ENCODE results near the gene MC5R. TPM values are rescaled to one million over a fixed set of nuclear protein-coding genes. Genes with fewer than 3 reads are reported as not detected.

The MC5R gene
- total RNA-seq, 1 donor from 2014 or later = 0.74 TPM

DNA sequence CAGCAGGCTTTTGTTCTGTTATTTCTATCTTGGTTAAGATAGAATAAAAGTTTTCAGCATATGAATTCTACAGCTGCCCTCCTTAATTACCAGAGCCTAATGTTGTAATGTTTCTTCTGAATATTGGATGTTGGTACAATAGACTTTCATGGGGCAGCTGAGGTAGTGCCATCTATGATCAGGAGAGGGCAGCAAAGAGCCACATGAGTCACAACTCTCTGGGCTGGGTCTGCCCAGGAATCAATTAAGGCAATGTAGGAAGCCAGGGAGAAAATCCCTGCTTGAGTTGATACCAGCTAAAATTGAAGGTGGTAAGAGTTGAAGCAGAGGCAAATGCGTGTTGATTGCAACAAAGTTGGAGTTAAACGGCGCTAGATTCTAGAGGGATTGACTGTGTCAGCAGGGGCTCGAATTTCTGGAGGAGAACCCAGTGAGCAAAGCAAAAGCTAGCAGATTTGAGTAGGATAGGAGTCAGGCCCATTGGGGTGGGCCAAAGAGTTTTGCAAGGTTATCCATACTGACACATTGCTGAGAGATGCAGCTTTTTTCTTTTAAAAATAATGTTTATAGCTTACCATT, 10.6 kb upstream of the MC5R start:
- Histone ChIP-seq H3K4me3 (no peak overlapping the region), H3K27ac (no peak overlapping the region), H3K27me3 (no peaks in the 10 kb centered on the region), H3K36me3 (no peaks in the 10 kb centered on the region), H3K9me3 (no peaks in the 10 kb centered on the region), H3K4me1 (no peaks in the 10 kb centered on the region)
- peak in 1 of 2 donors; percentile 13 for DNase-seq (ENCODE audit: extremely low spot score in 2 of 2)
- intact Hi-C loops (cut with DNase I) = no loop called here
- TF ChIP-seq POLR2AphosphoS5 (IDR thresholded peaks at IDR 0.05; ENCODE audit: insufficient read depth in 1 of 2, low read depth in 1 of 2) (no peak), POLR2A (IDR thresholded peaks at IDR 0.05) (no peak)
- TF ChIP-seq, protein P1, sequence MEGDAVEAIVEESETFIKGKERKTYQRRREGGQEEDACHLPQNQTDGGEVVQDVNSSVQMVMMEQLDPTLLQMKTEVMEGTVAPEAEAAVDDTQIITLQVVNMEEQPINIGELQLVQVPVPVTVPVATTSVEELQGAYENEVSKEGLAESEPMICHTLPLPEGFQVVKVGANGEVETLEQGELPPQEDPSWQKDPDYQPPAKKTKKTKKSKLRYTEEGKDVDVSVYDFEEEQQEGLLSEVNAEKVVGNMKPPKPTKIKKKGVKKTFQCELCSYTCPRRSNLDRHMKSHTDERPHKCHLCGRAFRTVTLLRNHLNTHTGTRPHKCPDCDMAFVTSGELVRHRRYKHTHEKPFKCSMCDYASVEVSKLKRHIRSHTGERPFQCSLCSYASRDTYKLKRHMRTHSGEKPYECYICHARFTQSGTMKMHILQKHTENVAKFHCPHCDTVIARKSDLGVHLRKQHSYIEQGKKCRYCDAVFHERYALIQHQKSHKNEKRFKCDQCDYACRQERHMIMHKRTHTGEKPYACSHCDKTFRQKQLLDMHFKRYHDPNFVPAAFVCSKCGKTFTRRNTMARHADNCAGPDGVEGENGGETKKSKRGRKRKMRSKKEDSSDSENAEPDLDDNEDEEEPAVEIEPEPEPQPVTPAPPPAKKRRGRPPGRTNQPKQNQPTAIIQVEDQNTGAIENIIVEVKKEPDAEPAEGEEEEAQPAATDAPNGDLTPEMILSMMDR (IDR thresholded peaks at IDR 0.05) = peak; percentile 26 to 73 (median 67)

DNA sequence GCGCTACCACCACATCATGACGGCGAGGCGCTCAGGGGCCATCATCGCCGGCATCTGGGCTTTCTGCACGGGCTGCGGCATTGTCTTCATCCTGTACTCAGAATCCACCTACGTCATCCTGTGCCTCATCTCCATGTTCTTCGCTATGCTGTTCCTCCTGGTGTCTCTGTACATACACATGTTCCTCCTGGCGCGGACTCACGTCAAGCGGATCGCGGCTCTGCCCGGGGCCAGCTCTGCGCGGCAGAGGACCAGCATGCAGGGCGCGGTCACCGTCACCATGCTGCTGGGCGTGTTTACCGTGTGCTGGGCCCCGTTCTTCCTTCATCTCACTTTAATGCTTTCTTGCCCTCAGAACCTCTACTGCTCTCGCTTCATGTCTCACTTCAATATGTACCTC, 2.3 kb downstream of the MC5R start:
- no peak for DNase-seq (ENCODE audit: extremely low spot score in 2 of 2)
- TF ChIP-seq POLR2A (IDR thresholded peaks at IDR 0.05) = no peak
- TF ChIP-seq POLR2AphosphoS5 (IDR thresholded peaks at IDR 0.05; ENCODE audit: insufficient read depth in 1 of 2, low read depth in 1 of 2) = no peak
- TF ChIP-seq, protein P1 (IDR thresholded peaks at IDR 0.05) = no peak
- Histone ChIP-seq H3K4me1 (no peaks in the 10 kb centered on the region), H3K27me3 (no peaks in the 10 kb centered on the region), H3K9me3 (no peaks in the 10 kb centered on the region), H3K36me3 (no peaks in the 10 kb centered on the region), H3K4me3 (no peak overlapping the region), H3K27ac (no peak overlapping the region)
- intact Hi-C loops (cut with DNase I) = no loop called here

DNA sequence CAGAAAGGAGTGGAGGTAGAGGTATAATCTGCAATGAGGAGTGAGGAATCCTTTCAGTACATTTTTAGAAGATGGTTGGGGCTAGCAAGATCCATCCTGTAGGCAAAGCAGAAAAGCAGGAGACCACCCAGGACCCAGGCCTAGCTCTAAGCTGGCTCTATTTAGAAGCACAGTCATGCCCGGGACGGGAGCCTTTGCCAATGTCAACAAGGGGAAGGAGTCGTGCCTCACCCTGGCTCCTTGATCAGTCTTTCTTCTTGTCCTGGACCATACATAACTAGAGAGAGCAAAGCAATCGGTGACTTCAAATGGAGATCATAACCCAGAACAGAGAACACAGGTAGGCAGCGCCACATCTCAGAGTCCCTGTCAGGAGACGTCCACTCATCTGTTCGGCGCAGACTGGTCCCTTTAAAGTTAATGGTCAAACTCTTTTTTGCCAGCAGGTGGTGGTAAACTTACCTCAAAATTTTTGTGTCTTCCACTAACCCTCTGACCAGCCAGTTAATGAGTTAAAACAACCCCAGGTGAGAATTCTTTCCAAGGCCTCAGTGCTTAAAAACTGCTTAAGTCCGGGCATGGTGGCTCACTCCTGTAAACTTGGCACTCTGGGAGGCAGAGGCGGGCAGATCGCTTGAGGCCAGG, 8.0 kb downstream of the MC5R start:
- H3K27ac ChIP-seq = no peak overlapping the region
- no peak overlapping the region for H3K4me3 ChIP-seq
- no peak for DNase-seq (ENCODE audit: extremely low spot score in 2 of 2)
- no peaks in the 10 kb centered on the region for H3K27me3 ChIP-seq
- TF ChIP-seq, protein P1 (IDR thresholded peaks at IDR 0.05) = no peak
- TF ChIP-seq POLR2A (IDR thresholded peaks at IDR 0.05) (no peak), POLR2AphosphoS5 (IDR thresholded peaks at IDR 0.05; ENCODE audit: insufficient read depth in 1 of 2, low read depth in 1 of 2) (no peak)
- no peaks in the 10 kb centered on the region for H3K4me1 ChIP-seq
- intact Hi-C loops (cut with DNase I) = no loop called here
- no peaks in the 10 kb centered on the region for H3K36me3 ChIP-seq
- no peaks in the 10 kb centered on the region for H3K9me3 ChIP-seq

DNA sequence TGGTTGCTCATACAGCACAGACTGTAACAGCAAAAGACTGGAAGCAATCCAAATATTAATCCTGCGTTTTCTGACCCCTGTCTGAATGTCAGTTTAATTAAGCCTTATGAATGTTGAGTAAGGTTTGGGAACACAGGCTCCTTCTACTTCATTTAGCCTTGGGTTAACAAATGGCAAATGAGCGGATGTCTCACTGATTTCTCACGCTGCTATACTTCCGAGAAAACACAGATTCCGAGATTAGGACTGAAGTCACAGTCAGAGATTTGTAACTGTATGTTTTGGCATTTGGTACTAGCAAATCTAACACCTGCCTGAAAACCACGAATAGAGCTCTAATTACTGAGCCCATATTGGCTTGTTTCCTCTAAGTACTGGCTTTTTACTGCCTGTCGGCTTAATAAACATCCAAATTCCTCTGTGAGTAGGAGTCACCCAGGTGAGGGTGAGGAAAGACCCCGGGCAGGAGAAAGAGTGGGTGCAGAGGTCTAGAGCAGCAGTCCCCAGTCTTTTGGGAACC, 10.6 kb downstream of the MC5R start:
- Histone ChIP-seq H3K4me1 (no peaks in the 10 kb centered on the region), H3K36me3 (no peaks in the 10 kb centered on the region), H3K27ac (no peak overlapping the region), H3K9me3 (no peaks in the 10 kb centered on the region), H3K27me3 (no peaks in the 10 kb centered on the region), H3K4me3 (no peak overlapping the region)
- TF ChIP-seq POLR2AphosphoS5 (IDR thresholded peaks at IDR 0.05; ENCODE audit: insufficient read depth in 1 of 2, low read depth in 1 of 2) = no peak
- TF ChIP-seq POLR2A (IDR thresholded peaks at IDR 0.05) = no peak
- TF ChIP-seq, protein P1 (IDR thresholded peaks at IDR 0.05) = no peak
- intact Hi-C loops (cut with DNase I) = no loop called here
- no peak for DNase-seq (ENCODE audit: extremely low spot score in 2 of 2)

DNA sequence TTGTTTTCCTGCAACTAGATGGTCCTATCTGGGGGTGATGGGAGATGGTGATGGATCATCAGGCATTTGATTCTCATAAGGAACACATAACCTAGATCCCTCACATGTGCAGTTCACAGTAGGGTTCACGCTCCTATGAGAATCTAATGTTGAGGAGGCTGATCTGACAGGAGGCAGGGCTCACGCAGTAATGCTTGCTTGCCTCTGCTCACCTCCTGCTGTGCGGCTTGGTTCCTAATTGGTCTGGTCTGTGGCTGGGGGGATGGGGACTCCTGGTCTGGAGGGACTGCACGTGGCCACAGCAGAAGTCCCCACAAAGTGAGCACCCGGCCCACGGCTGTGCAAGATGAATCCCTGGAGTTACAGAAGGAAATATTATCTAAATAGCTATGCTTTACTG, 11.3 kb downstream of the MC5R start:
- TF ChIP-seq POLR2A (IDR thresholded peaks at IDR 0.05) (no peak), POLR2AphosphoS5 (IDR thresholded peaks at IDR 0.05; ENCODE audit: insufficient read depth in 1 of 2, low read depth in 1 of 2) (no peak)
- TF ChIP-seq, protein P1 (IDR thresholded peaks at IDR 0.05) = no peak
- Histone ChIP-seq H3K4me1 (no peaks in the 10 kb centered on the region), H3K36me3 (no peaks in the 10 kb centered on the region), H3K9me3 (no peaks in the 10 kb centered on the region), H3K27me3 (no peaks in the 10 kb centered on the region), H3K4me3 (no peak overlapping the region), H3K27ac (no peak overlapping the region)
- DNase-seq (ENCODE audit: extremely low spot score in 2 of 2) = no peak
- intact Hi-C loops (cut with DNase I) = no loop called here

Data from vagina (tissue), 2 donors.